ENCODE measurements around the gene TEDDM1.

GRCh38 chr1:182446033-182446669 is 45.7 kb upstream of the TEDDM1 start:
- TF ChIP-seq YY1 (IDR thresholded peaks at IDR 0.05; ENCODE audit: insufficient read depth, insufficient read length) (no peak), SUZ12 (IDR thresholded peaks at IDR 0.05; ENCODE audit: extremely low read depth, insufficient read depth, insufficient read length) (no peak), ZNF274 (IDR thresholded peaks at IDR 0.05; ENCODE audit: low read depth, low read length) (no peak)
